GM12864 (cell line): ENCODE measurements around the gene CD300C.
"Not testable (repeated sequence)": the region's sequence is repeated elsewhere in the genome, so short reads cannot be mapped to it uniquely, and the experiment has no call there.

Experiments
- DNase-seq: peaks from one replicate; pipeline ENCODE4 v3.0.0-alpha.2; 2011; ENCODE audit warnings: low read depth
- H3K4me3 ChIP-seq: 2 replicates; pipeline ENCODE4 v1.5.1; 2011; ENCODE audit warnings: mild to moderate bottlenecking, low read depth, low read length, control low read depth
- CTCF ChIP-seq: IDR thresholded peaks from 2 replicates; pipeline ENCODE4 v1.5.1; 2011; ENCODE audit warnings: low read depth, mild to moderate bottlenecking, moderate library complexity, low read length, control low read depth, inconsistent platforms; ENCODE audit errors: missing control alignments

The CD300C gene

DNA sequence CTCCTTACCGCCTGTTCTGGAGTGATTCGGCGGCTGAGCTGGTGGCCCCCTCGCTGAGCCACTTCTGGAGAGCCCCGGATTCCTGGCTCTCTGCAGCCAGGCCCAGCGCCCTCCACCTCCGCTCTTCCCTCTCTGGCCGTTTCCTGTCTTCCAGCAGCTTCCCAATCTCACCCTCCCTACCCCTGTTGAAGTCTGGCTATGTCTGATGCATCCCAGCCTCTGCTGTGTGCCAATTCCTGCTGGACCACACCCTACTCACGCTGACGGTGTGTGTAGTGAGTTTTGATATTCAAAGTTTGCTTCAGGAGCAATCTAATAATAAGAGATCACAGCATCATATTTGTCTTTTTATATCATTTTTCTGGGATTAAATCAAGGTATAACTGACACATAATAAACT, 36.7 kb upstream of the CD300C start:
- no peak for DNase-seq
- no peak for TF ChIP-seq CTCF
- H3K4me3 ChIP-seq = no peak overlapping the region

- no peak for TF ChIP-seq CTCF
- no peak overlapping the region for H3K4me3 ChIP-seq
- DNase-seq = no peak
Observed at GRCh38 chr17:74579900-74580299, 34.0 kb upstream of the CD300C start.

GRCh38 chr17:74578979-74579378, 33.1 kb upstream of the CD300C start:
- TF ChIP-seq CTCF = no peak
- H3K4me3 ChIP-seq = no peak overlapping the region
- DNase-seq = no peak

GRCh38 chr17:74574489-74575142, 28.7 kb upstream of the CD300C start:
- no peak for TF ChIP-seq CTCF
- H3K4me3 ChIP-seq = no peak overlapping the region
- no peak for DNase-seq

DNA sequence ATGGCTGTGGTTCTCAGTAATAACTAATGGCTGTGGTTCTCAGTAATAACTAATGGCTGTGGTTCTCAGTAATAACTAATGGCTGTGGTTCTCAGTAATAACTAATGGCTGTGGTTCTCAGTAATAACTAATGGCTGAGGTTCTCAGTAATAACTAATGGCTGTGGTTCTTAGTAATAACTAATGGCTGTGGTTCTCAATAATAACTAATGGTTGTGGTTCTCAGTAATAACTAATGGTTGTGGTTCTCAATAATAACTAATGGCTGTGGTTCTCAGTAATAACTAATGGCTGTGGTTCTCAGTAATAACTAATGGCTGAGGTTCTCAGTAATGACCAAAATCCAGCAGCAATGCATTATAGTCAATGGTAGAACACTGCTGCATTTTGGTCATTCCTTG, 27.7 kb upstream of the CD300C start:
- not testable (repeated sequence) for DNase-seq, H3K4me3 ChIP-seq

GRCh38 chr17:74573169-74573568, 27.3 kb upstream of the CD300C start:
- no peak for DNase-seq
- no peak overlapping the region for H3K4me3 ChIP-seq
- no peak for TF ChIP-seq CTCF

- no peak overlapping the region for H3K4me3 ChIP-seq
- no peak for DNase-seq
- TF ChIP-seq CTCF = no peak
Observed at GRCh38 chr17:74571621-74572270, 25.8 kb upstream of the CD300C start.
